ENCODE measurements around the gene CYSLTR1.

The CYSLTR1 gene

DNA sequence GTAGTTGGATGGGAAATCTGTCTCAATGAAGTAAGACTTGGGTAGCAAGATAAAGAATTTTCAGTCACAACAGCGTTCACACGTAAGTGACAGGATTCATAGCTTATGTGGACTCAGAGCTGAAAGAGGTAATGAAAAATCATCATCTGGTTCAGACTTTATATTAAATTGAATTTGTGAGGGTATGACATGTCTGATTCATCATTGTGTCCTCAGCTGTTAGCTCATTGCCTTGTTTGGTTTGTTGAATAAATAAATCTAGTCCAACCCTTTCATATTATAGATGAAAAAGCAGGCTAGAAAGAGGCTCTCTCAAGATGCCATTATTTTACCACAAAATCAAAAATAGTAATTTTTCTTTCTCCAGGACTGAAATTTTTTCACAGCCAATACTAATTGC, 2.7 kb upstream of the CYSLTR1 start:
- no peak overlapping the region for H2AFZ ChIP-seq (ENCODE audit: insufficient read depth, low read length, poor library complexity)
- no peak overlapping the region for H3K27ac ChIP-seq (ENCODE audit: low read depth, low read length)
- no peak overlapping the region for H4K91ac ChIP-seq (ENCODE audit: low read depth, low read length)
- no peak overlapping the region for H2BK120ac ChIP-seq (ENCODE audit: insufficient read depth, low read length, poor library complexity)
- no peak overlapping the region for H4K8ac ChIP-seq (ENCODE audit: low read depth, low read length)
- H3K79me1 ChIP-seq (ENCODE audit: low read length) = no peaks in the 10 kb centered on the region
- no peaks in the 10 kb centered on the region for H3K4me1 ChIP-seq (ENCODE audit: control insufficient read depth in 1 of 2, insufficient read depth in 2 of 2, low read length in 2 of 2)
- no peak overlapping the region for H3K4me3 ChIP-seq (ENCODE audit: low read depth, low read length)
- no peak overlapping the region for H3K4ac ChIP-seq (ENCODE audit: low read depth, low read length)
- no peak overlapping the region for H3K23ac ChIP-seq (ENCODE audit: low read length)
- no peak overlapping the region for H3K14ac ChIP-seq (ENCODE audit: low read length)
- no peak for DNase-seq
- H4K12ac ChIP-seq (ENCODE audit: low read depth, low read length) = no peak overlapping the region
- no peaks in the 10 kb centered on the region for H3K27me3 ChIP-seq (ENCODE audit: insufficient read depth, low read length)
- no peaks in the 10 kb centered on the region for H3K9me3 ChIP-seq (ENCODE audit: insufficient read depth, low read depth, low read length)
- H3K4me2 ChIP-seq (ENCODE audit: low read length) = no peak overlapping the region
- H2BK5ac ChIP-seq (ENCODE audit: low read depth, low read length, poor library complexity) = no peak overlapping the region
- no peak overlapping the region for H3K18ac ChIP-seq (ENCODE audit: low read length)
- no peaks in the 10 kb centered on the region for H3K79me2 ChIP-seq (ENCODE audit: control insufficient read depth, insufficient read depth, low read length, poor library complexity)
- no peak overlapping the region for H2AK5ac ChIP-seq (ENCODE audit: low read length)
- no CpG with 5 or more reads among the region's 2 CpGs for WGBS (ENCODE audit: extremely low coverage, insufficient coverage, insufficient read length)
- no peak overlapping the region for H2BK12ac ChIP-seq (ENCODE audit: low read length)
- no peaks in the 10 kb centered on the region for H3K36me3 ChIP-seq (ENCODE audit: control insufficient read depth in 1 of 2, insufficient read depth in 2 of 2, low read length in 2 of 2)
- no peak overlapping the region for H3K9ac ChIP-seq (ENCODE audit: low read length)

DNA sequence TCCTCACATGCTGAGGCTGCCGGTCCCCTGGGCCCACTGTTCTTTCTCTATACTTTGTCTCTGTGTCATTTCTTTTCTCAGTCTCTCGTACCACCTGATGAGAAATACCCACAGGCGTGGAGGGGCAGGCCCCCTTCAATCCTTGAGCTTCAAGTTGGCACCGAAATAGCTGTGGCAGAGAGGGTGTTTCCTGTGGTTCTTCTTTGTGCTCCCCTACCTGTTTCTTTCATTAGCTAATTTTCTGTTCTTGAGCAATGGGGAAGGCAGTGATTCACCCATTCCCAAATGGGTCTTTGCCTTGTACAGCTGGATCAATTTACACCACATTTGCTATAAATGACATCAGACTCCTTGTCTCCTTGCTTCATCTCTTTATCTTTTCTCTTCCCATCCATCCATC, 2.1 kb upstream of the CYSLTR1 start:
- Histone ChIP-seq H2BK120ac (ENCODE audit: insufficient read depth, low read length, poor library complexity) (no peak overlapping the region), H3K9me3 (ENCODE audit: insufficient read depth, low read depth, low read length) (no peaks in the 10 kb centered on the region), H4K12ac (ENCODE audit: low read depth, low read length) (no peak overlapping the region), H3K79me1 (ENCODE audit: low read length) (no peaks in the 10 kb centered on the region), H2AK5ac (ENCODE audit: low read length) (no peak overlapping the region), H4K8ac (ENCODE audit: low read depth, low read length) (no peak overlapping the region), H4K91ac (ENCODE audit: low read depth, low read length) (no peak overlapping the region), H3K4ac (ENCODE audit: low read depth, low read length) (no peak overlapping the region), H3K27me3 (ENCODE audit: insufficient read depth, low read length) (no peaks in the 10 kb centered on the region), H2BK5ac (ENCODE audit: low read depth, low read length, poor library complexity) (no peak overlapping the region), H3K79me2 (ENCODE audit: control insufficient read depth, insufficient read depth, low read length, poor library complexity) (no peaks in the 10 kb centered on the region), H3K4me3 (ENCODE audit: low read depth, low read length) (no peak overlapping the region), H3K27ac (ENCODE audit: low read depth, low read length) (no peak overlapping the region), H3K4me1 (ENCODE audit: control insufficient read depth in 1 of 2, insufficient read depth in 2 of 2, low read length in 2 of 2) (no peaks in the 10 kb centered on the region), H3K36me3 (ENCODE audit: control insufficient read depth in 1 of 2, insufficient read depth in 2 of 2, low read length in 2 of 2) (no peaks in the 10 kb centered on the region), H2BK12ac (ENCODE audit: low read length) (no peak overlapping the region), H3K14ac (ENCODE audit: low read length) (no peak overlapping the region), H3K18ac (ENCODE audit: low read length) (no peak overlapping the region), H3K23ac (ENCODE audit: low read length) (no peak overlapping the region), H3K9ac (ENCODE audit: low read length) (no peak overlapping the region), H3K4me2 (ENCODE audit: low read length) (no peak overlapping the region), H2AFZ (ENCODE audit: insufficient read depth, low read length, poor library complexity) (no peak overlapping the region)
- DNase-seq = no peak
- WGBS (ENCODE audit: extremely low coverage, insufficient coverage, insufficient read length) = no CpG with 5 or more reads among the region's 4 CpGs

DNA sequence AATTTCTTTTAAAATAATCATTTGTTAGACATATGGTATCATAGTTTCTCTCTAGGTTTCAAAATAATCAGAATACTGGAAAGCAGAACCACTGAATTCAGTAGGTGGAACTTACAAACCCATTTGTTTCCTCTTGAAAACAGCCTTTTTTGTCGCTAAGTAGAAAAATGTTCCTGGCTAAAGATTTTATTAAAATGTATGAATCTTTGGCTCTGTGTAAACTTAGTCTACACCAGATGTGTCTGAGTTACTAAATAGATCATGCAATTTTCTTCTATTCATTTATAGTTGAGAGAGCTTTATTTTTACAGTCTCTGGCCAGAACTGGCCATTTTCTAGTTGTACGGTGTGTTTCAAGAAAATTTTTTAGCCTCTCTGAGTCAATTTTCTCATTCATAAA, 1.0 kb downstream of the CYSLTR1 start:
- H3K79me1 ChIP-seq (ENCODE audit: low read length) = no peaks in the 10 kb centered on the region
- H3K27ac ChIP-seq (ENCODE audit: low read depth, low read length) = no peak overlapping the region
- no CpG with 5 or more reads among the region's 2 CpGs for WGBS (ENCODE audit: extremely low coverage, insufficient coverage, insufficient read length)

DNA sequence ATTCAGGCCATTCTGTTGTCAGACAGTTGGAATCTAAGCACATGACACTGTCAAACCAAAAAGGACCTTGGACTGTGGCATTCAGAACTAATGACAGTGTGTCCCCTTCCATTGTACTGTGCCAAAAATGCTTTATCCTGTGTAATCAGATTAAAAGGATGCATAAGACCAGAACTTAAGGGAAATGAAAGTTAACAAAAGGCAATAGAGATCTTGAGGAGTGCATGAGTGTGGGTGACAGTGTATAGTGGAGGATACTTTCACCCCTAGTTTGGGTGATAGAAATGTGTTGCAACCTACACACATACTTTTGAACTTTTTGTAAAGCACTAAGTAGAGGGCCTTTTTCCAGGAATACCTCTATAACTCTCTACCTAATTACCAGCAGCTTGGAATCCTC, 4.5 kb downstream of the CYSLTR1 start:
- H2AFZ ChIP-seq (ENCODE audit: insufficient read depth, low read length, poor library complexity) = no peak overlapping the region
- H4K12ac ChIP-seq (ENCODE audit: low read depth, low read length) = no peak overlapping the region

More for the DNA sequence above, 1.0 kb downstream of the CYSLTR1 start:
- Histone ChIP-seq H4K91ac (ENCODE audit: low read depth, low read length) (no peak overlapping the region), H3K23ac (ENCODE audit: low read length) (no peak overlapping the region), H3K14ac (ENCODE audit: low read length) (no peak overlapping the region), H3K36me3 (ENCODE audit: control insufficient read depth in 1 of 2, insufficient read depth in 2 of 2, low read length in 2 of 2) (no peaks in the 10 kb centered on the region), H2BK5ac (ENCODE audit: low read depth, low read length, poor library complexity) (no peak overlapping the region), H3K4me3 (ENCODE audit: low read depth, low read length) (no peak overlapping the region), H3K9me3 (ENCODE audit: insufficient read depth, low read depth, low read length) (no peaks in the 10 kb centered on the region), H3K4me1 (ENCODE audit: control insufficient read depth in 1 of 2, insufficient read depth in 2 of 2, low read length in 2 of 2) (no peaks in the 10 kb centered on the region), H3K4me2 (ENCODE audit: low read length) (no peak overlapping the region), H3K27me3 (ENCODE audit: insufficient read depth, low read length) (no peaks in the 10 kb centered on the region), H3K9ac (ENCODE audit: low read length) (no peak overlapping the region), H4K12ac (ENCODE audit: low read depth, low read length) (no peak overlapping the region), H3K79me2 (ENCODE audit: control insufficient read depth, insufficient read depth, low read length, poor library complexity) (no peaks in the 10 kb centered on the region), H2BK120ac (ENCODE audit: insufficient read depth, low read length, poor library complexity) (no peak overlapping the region), H3K4ac (ENCODE audit: low read depth, low read length) (no peak overlapping the region), H2AFZ (ENCODE audit: insufficient read depth, low read length, poor library complexity) (no peak overlapping the region), H2AK5ac (ENCODE audit: low read length) (no peak overlapping the region), H4K8ac (ENCODE audit: low read depth, low read length) (no peak overlapping the region), H3K18ac (ENCODE audit: low read length) (no peak overlapping the region), H2BK12ac (ENCODE audit: low read length) (no peak overlapping the region)
- no peak for DNase-seq

More for the DNA sequence above, 4.5 kb downstream of the CYSLTR1 start:
- no peak overlapping the region for H4K91ac ChIP-seq (ENCODE audit: low read depth, low read length)
- H2BK5ac ChIP-seq (ENCODE audit: low read depth, low read length, poor library complexity) = no peak overlapping the region
- no peaks in the 10 kb centered on the region for H3K79me2 ChIP-seq (ENCODE audit: control insufficient read depth, insufficient read depth, low read length, poor library complexity)
- no peak overlapping the region for H3K18ac ChIP-seq (ENCODE audit: low read length)
- no peak overlapping the region for H3K23ac ChIP-seq (ENCODE audit: low read length)
- H3K4me1 ChIP-seq (ENCODE audit: control insufficient read depth in 1 of 2, insufficient read depth in 2 of 2, low read length in 2 of 2) = no peaks in the 10 kb centered on the region
- no peak for DNase-seq
- no peaks in the 10 kb centered on the region for H3K79me1 ChIP-seq (ENCODE audit: low read length)
- no peak overlapping the region for H4K8ac ChIP-seq (ENCODE audit: low read depth, low read length)
- H3K27ac ChIP-seq (ENCODE audit: low read depth, low read length) = no peak overlapping the region
- no peak overlapping the region for H2AK5ac ChIP-seq (ENCODE audit: low read length)
- H3K4me2 ChIP-seq (ENCODE audit: low read length) = no peak overlapping the region
- H2BK120ac ChIP-seq (ENCODE audit: insufficient read depth, low read length, poor library complexity) = no peak overlapping the region
- no peak overlapping the region for H3K4ac ChIP-seq (ENCODE audit: low read depth, low read length)
- H3K4me3 ChIP-seq (ENCODE audit: low read depth, low read length) = no peak overlapping the region
- H3K14ac ChIP-seq (ENCODE audit: low read length) = no peak overlapping the region
- H2BK12ac ChIP-seq (ENCODE audit: low read length) = no peak overlapping the region
- H3K9me3 ChIP-seq (ENCODE audit: insufficient read depth, low read depth, low read length) = no peaks in the 10 kb centered on the region
- no peaks in the 10 kb centered on the region for H3K36me3 ChIP-seq (ENCODE audit: control insufficient read depth in 1 of 2, insufficient read depth in 2 of 2, low read length in 2 of 2)
- no peaks in the 10 kb centered on the region for H3K27me3 ChIP-seq (ENCODE audit: insufficient read depth, low read length)
- no peak overlapping the region for H3K9ac ChIP-seq (ENCODE audit: low read length)

All from trophoblast cell (in vitro differentiated cells and primary cell).